Measurements from ENCODE around the gene CCDC126. TPM values are rescaled to one million over a fixed set of nuclear protein-coding genes. Genes with fewer than 3 reads are reported as not detected.
"Not testable (repeated sequence)": the region's sequence is repeated elsewhere in the genome, so short reads cannot be mapped to it uniquely, and the experiment has no call there.

CCDC126 gene
- total RNA-seq, result 10 to 100 TPM in 1 of 2 donors, 1 to 10 TPM in 1; 7.6 to 10.6 TPM

- H3K4me3 ChIP-seq, result peak within 1 kb of the TSS; percentile 75
- intact Hi-C loops (cut with DNase I), result no loop called here
- no peak for TF ChIP-seq CTCF (IDR thresholded peaks at IDR 0.05)
- H3K4me1 ChIP-seq, result no peaks in the 10 kb centered on the region
- no peaks in the 10 kb centered on the region for H3K27me3 ChIP-seq
- DNase-seq, result peak; percentile 95
- peak within 1 kb of the TSS; percentile 72 to 75 for H3K9ac ChIP-seq (ENCODE audit: low read depth in 2 of 2, low read length in 2 of 2)
- H3K9me3 ChIP-seq, result no peaks in the 10 kb centered on the region
- H3K27ac ChIP-seq, result peak within 1 kb of the TSS; percentile 92
- no peaks in the 10 kb centered on the region for H3K36me3 ChIP-seq
These were observed at the start of gene CCDC126 for GRCh38 chr7:23597094-23598091. TSS of gene CCDC126 (plus strand) at chr7:23597382. CDS start at chr7:23611316, 13,934 bp downstream.

GRCh38 chr7:23547662-23548061, 49.5 kb upstream of the CCDC126 start:
- no peaks in the 10 kb centered on the region for H3K27me3 ChIP-seq
- H3K4me3 ChIP-seq, result no peak overlapping the region
- DNase-seq, result no peak
- no peak overlapping the region for H3K9ac ChIP-seq (ENCODE audit: low read depth in 2 of 2, low read length in 2 of 2)
- H3K9me3 ChIP-seq, result no peaks in the 10 kb centered on the region
- H3K4me1 ChIP-seq, result no peaks in the 10 kb centered on the region
- TF ChIP-seq CTCF (IDR thresholded peaks at IDR 0.05), result no peak
- intact Hi-C loops (cut with DNase I), result loop anchor here (5.0 kb wide), 4 partner anchors 115 to 430 kb away; partner anchors contain the start of gene STK31
- H3K36me3 ChIP-seq, result no peaks in the 10 kb centered on the region
- no peak overlapping the region for H3K27ac ChIP-seq

- Histone ChIP-seq H3K27ac (no peak overlapping the region), H3K9ac (ENCODE audit: low read depth in 2 of 2, low read length in 2 of 2) (no peak overlapping the region), H3K36me3 (no peaks in the 10 kb centered on the region), H3K9me3 (no peaks in the 10 kb centered on the region), H3K27me3 (no peaks in the 10 kb centered on the region), H3K4me3 (no peak overlapping the region), H3K4me1 (no peaks in the 10 kb centered on the region)
- no peak for DNase-seq
- intact Hi-C loops (cut with DNase I), result no loop called here
- no peak for TF ChIP-seq CTCF (IDR thresholded peaks at IDR 0.05)
These were observed 38.9 kb upstream of the CCDC126 start for GRCh38 chr7:23558303-23558702.

- Histone ChIP-seq H3K4me3 (no peak overlapping the region), H3K4me1 (no peaks in the 10 kb centered on the region), H3K27ac (no peak overlapping the region), H3K27me3 (no peaks in the 10 kb centered on the region), H3K36me3 (no peaks in the 10 kb centered on the region), H3K9ac (ENCODE audit: low read depth in 2 of 2, low read length in 2 of 2) (no peak overlapping the region), H3K9me3 (no peaks in the 10 kb centered on the region)
- peak; percentile 80 for DNase-seq
- intact Hi-C loops (cut with DNase I), result loop anchor here (2.0 to 10.0 kb wide), 2 partner anchors 144 to 1094 kb away; no protein-coding TSS in a partner anchor
- TF ChIP-seq CTCF (IDR thresholded peaks at IDR 0.05), result peak; percentile 77
These were observed 26.5 kb upstream of the CCDC126 start for GRCh38 chr7:23570592-23571200.

GRCh38 chr7:23581975-23582374, 15.2 kb upstream of the CCDC126 start:
- H3K9ac ChIP-seq (ENCODE audit: low read depth in 2 of 2, low read length in 2 of 2); H3K9me3 ChIP-seq; DNase-seq; H3K27me3 ChIP-seq; intact Hi-C loops (cut with DNase I); H3K4me1 ChIP-seq; H3K36me3 ChIP-seq; H3K4me3 ChIP-seq; H3K27ac ChIP-seq: not testable (repeated sequence)

GRCh38 chr7:23585304-23585703, 11.9 kb upstream of the CCDC126 start:
- intact Hi-C loops (cut with DNase I); H3K9me3 ChIP-seq; DNase-seq: not testable (repeated sequence)

More at GRCh38 chr7:23585304-23585703, 11.9 kb upstream of the CCDC126 start:
- H3K4me3 ChIP-seq; H3K36me3 ChIP-seq; H3K4me1 ChIP-seq; H3K27ac ChIP-seq; H3K27me3 ChIP-seq; H3K9ac ChIP-seq (ENCODE audit: low read depth in 2 of 2, low read length in 2 of 2): not testable (repeated sequence)

All from colonic mucosa (tissue), 4 donors.